SIG-M5 treated with dmso at 0.1 percent for 504 hours (cell line): ENCODE data around the gene METTL8.
"Not testable (repeated sequence)": the region's sequence is repeated elsewhere in the genome, so short reads cannot be mapped to it uniquely, and the experiment has no call there.

Experiments used
- DNase-seq: peaks from one replicate; lab custom pipeline; 2025; ENCODE audit not compliant: unreplicated experiment; lab: John Stamatoyannopoulos, UW

The METTL8 gene

GRCh38 chr2:171402906-171403580, 30.7 kb downstream of the METTL8 start:
- DNase-seq: no peak

- no peak for DNase-seq
Observed at GRCh38 chr2:171401947-171402346, 31.8 kb downstream of the METTL8 start.

GRCh38 chr2:171400395-171400794, 33.4 kb downstream of the METTL8 start:
- no peak for DNase-seq

- DNase-seq: no peak
Observed at GRCh38 chr2:171399292-171399691, 34.5 kb downstream of the METTL8 start.

- peak; percentile 74 for DNase-seq
Observed at GRCh38 chr2:171394164-171394740, 39.5 kb downstream of the METTL8 start.

GRCh38 chr2:171393487-171393886, 40.3 kb downstream of the METTL8 start:
- DNase-seq: no peak

- DNase-seq: no peak
Observed at GRCh38 chr2:171391532-171391931, 42.3 kb downstream of the METTL8 start.

GRCh38 chr2:171390941-171391516, 42.8 kb downstream of the METTL8 start:
- peak; percentile 66 for DNase-seq

GRCh38 chr2:171389780-171390179, 44.0 kb downstream of the METTL8 start:
- no peak for DNase-seq

GRCh38 chr2:171389325-171389724, 44.5 kb downstream of the METTL8 start:
- no peak for DNase-seq

- no peak for DNase-seq
Observed at GRCh38 chr2:171387052-171387451, 46.7 kb downstream of the METTL8 start.

- no peak for DNase-seq
Observed at GRCh38 chr2:171386627-171387026, 47.2 kb downstream of the METTL8 start.

GRCh38 chr2:171383134-171383533, 50.7 kb downstream of the METTL8 start:
- no peak for DNase-seq

GRCh38 chr2:171382175-171382574, 51.6 kb downstream of the METTL8 start:
- DNase-seq: not testable (repeated sequence)

- not testable (repeated sequence) for DNase-seq
Observed at GRCh38 chr2:171377852-171378251, 55.9 kb downstream of the METTL8 start.

GRCh38 chr2:171367692-171368091, 66.1 kb downstream of the METTL8 start:
- no peak for DNase-seq

GRCh38 chr2:171365778-171366177, 68.0 kb downstream of the METTL8 start:
- DNase-seq: no peak

GRCh38 chr2:171365232-171365631, 68.6 kb downstream of the METTL8 start:
- DNase-seq: no peak

- no peak for DNase-seq
Observed at GRCh38 chr2:171362396-171362795, 71.4 kb downstream of the METTL8 start.

GRCh38 chr2:171360905-171361304, 72.9 kb downstream of the METTL8 start:
- DNase-seq: no peak

- not testable (repeated sequence) for DNase-seq
Observed at GRCh38 chr2:171353746-171354145, 80.0 kb downstream of the METTL8 start.

- no peak for DNase-seq
Observed at GRCh38 chr2:171348056-171348455, 85.7 kb downstream of the METTL8 start.
